Neural crest cell (in vitro differentiated cells): ENCODE results near the gene RRH. TPM values are rescaled to one million over a fixed set of nuclear protein-coding genes. Genes with fewer than 3 reads are reported as not detected.

Experiments used
- DNase-seq: peaks from one replicate; pipeline ENCODE4 v3.0.0; 2021; ENCODE audit warnings: low read depth, mixed read lengths, low spot score
- H3K27ac Mint-ChIP-seq: one replicate; pipeline ENCODE4 v1.8.0; 2021; ENCODE audit warnings: mild to moderate bottlenecking, mixed read lengths; ENCODE audit not compliant: unreplicated experiment
- H3K27me3 Mint-ChIP-seq: 2 replicates; pipeline ENCODE4 v1.8.0; 2021; ENCODE audit warnings: low read depth, mild to moderate bottlenecking, mixed read lengths
- H3K36me3 Mint-ChIP-seq: 2 replicates; pipeline ENCODE4 v1.8.0; 2021; ENCODE audit warnings: low read depth, mild to moderate bottlenecking, mixed read lengths
- H3K4me1 Mint-ChIP-seq: 2 replicates; pipeline ENCODE4 v1.8.0; 2021; ENCODE audit warnings: mixed read lengths
- H3K4me3 Mint-ChIP-seq: one replicate; pipeline ENCODE4 v1.8.0; 2021; ENCODE audit warnings: mild to moderate bottlenecking, mixed read lengths
- H3K9me3 Mint-ChIP-seq: 2 replicates; pipeline ENCODE4 v1.8.0; 2021; ENCODE audit warnings: mixed read lengths
- CTCF ChIP-seq: fragments of 200-600 bp; sonication (generic); conservative IDR thresholded peaks from 2 replicates; pipeline ENCODE4 v1.5.0; 2021; ENCODE audit warnings: antibody characterized with exemption, mild to moderate bottlenecking
- total RNA-seq: library from RNA; stranded (reverse); gene quantifications from 2 replicates; pipeline ENCODE4 v1.2.1, GENCODE V29; 2021

RRH gene
- total RNA-seq, 1 donor from 2014 or later: 0.16 TPM

GRCh38 chr4:109890076-109890475 lies 62.3 kb downstream of the RRH start:
- Mint-ChIP-seq H3K36me3 (no peaks in the 10 kb centered on the region), H3K4me3 (no peak overlapping the region), H3K9me3 (no peaks in the 10 kb centered on the region), H3K4me1 (no peaks in the 10 kb centered on the region), H3K27ac (no peak overlapping the region), H3K27me3 (no peaks in the 10 kb centered on the region)
- DNase-seq: no peak
- no peak for TF ChIP-seq CTCF

Other genes starting within 250 kb of the RRH start
- gene CASP6, start 124.5 kb upstream of the RRH start, total RNA-seq: 25.4 and 28.0 TPM in 2 replicates
- 13.5 and 15.5 TPM in 2 replicates for gene PLA2G12A, start 97.9 kb upstream of the RRH start, total RNA-seq
- gene CFI, start 26.0 kb upstream of the RRH start, total RNA-seq: not detected in 2 replicates
- 25.0 and 28.3 TPM in 2 replicates for gene GAR1, start 12.2 kb upstream of the RRH start, total RNA-seq
- 0.14 and 0.19 TPM in 2 replicates for gene LRIT3, start 20.1 kb downstream of the RRH start, total RNA-seq
- gene EGF, start 84.9 kb downstream of the RRH start, total RNA-seq: 0.84 and 1.2 TPM in 2 replicates